HG03159 (cell line): ENCODE results near the gene CLMN.

Source experiments
- ATAC-seq: cut with Tn5 transposase; IDR thresholded peaks from one replicate; pipeline ENCODE4 v1.9.1; 2021; ENCODE audit warnings: mild to moderate bottlenecking, moderate library complexity; ENCODE audit not compliant: unreplicated experiment

The CLMN gene

GRCh38 chr14:95321693-95322455 is 2.2 kb upstream of the CLMN start:
- ATAC-seq = no peak

GRCh38 chr14:95320955-95321600 is 1.4 kb upstream of the CLMN start:
- no peak for ATAC-seq

- peak; percentile 22 for ATAC-seq
Measured at GRCh38 chr14:95320078-95320895, 579 bp upstream of the CLMN start.

- no peak for ATAC-seq
Measured at GRCh38 chr14:95318399-95319311, 1.1 kb downstream of the CLMN start.

- no peak for ATAC-seq
Measured at GRCh38 chr14:95317817-95318343, 1.8 kb downstream of the CLMN start.

GRCh38 chr14:95316821-95317220 is 2.9 kb downstream of the CLMN start:
- ATAC-seq = no peak

- no peak for ATAC-seq
Measured at GRCh38 chr14:95315579-95315978, 4.1 kb downstream of the CLMN start.

- no peak for ATAC-seq
Measured at GRCh38 chr14:95315156-95315555, 4.6 kb downstream of the CLMN start.

- no peak for ATAC-seq
Measured at GRCh38 chr14:95314609-95315008, 5.1 kb downstream of the CLMN start.

- no peak for ATAC-seq
Measured at GRCh38 chr14:95313707-95314106, 6.0 kb downstream of the CLMN start.

GRCh38 chr14:95313190-95313589 is 6.5 kb downstream of the CLMN start:
- ATAC-seq = no peak

- ATAC-seq = no peak
Measured at GRCh38 chr14:95312311-95312710, 7.4 kb downstream of the CLMN start.

GRCh38 chr14:95311752-95312151 is 8.0 kb downstream of the CLMN start:
- ATAC-seq = no peak

- ATAC-seq = no peak
Measured at GRCh38 chr14:95310635-95311380, 8.9 kb downstream of the CLMN start.

- ATAC-seq = no peak
Measured at GRCh38 chr14:95309261-95310051, 10.3 kb downstream of the CLMN start.

- no peak for ATAC-seq
Measured at GRCh38 chr14:95308073-95308472, 11.6 kb downstream of the CLMN start.

GRCh38 chr14:95307402-95308041 is 12.2 kb downstream of the CLMN start:
- ATAC-seq = no peak

- ATAC-seq = no peak
Measured at GRCh38 chr14:95305940-95306339, 13.8 kb downstream of the CLMN start.
